Loucy (cell line): ENCODE results near the gene TMIGD1.

Source experiments
- H2AFZ ChIP-seq: fragments of 200-600 bp; sonication (generic); 2 replicates; pipeline ENCODE4 v1.6.0; 2016; ENCODE audit warnings: antibody characterized with exemption, mild to moderate bottlenecking, low read length, moderate library complexity
- H3F3A ChIP-seq: fragments of 200-600 bp; 2 replicates; pipeline ENCODE4 v1.6.0; 2016; ENCODE audit warnings: antibody characterized with exemption, low read depth, mild to moderate bottlenecking
- H3K27me3 ChIP-seq: fragments of 200-600 bp; sonication (generic); 2 replicates; pipeline ENCODE4 v1.6.1; 2014; ENCODE audit warnings: low read length, mild to moderate bottlenecking; ENCODE audit not compliant: insufficient read depth, poor library complexity, severe bottlenecking
- H3K36me3 ChIP-seq: fragments of 200-600 bp; sonication (generic); 2 replicates; pipeline ENCODE4 v1.6.1; 2016; ENCODE audit warnings: low read length; ENCODE audit not compliant: insufficient read depth
- H3K4me1 ChIP-seq: fragments of 200-600 bp; sonication (generic); 2 replicates; pipeline ENCODE4 v1.5.1; 2014; ENCODE audit warnings: low read length, mild to moderate bottlenecking; ENCODE audit not compliant: insufficient read depth, poor library complexity, severe bottlenecking
- H3K4me2 ChIP-seq: fragments of 200-600 bp; sonication (generic); 2 replicates; pipeline ENCODE4 v1.6.0; 2014; ENCODE audit warnings: antibody characterized with exemption, low read length, low read depth, mild to moderate bottlenecking; ENCODE audit not compliant: poor library complexity, severe bottlenecking
- H3K4me3 ChIP-seq: fragments of 200-600 bp; sonication (generic); 2 replicates; pipeline ENCODE4 v1.5.1; 2014; ENCODE audit warnings: low read length, mild to moderate bottlenecking, mixed read lengths; ENCODE audit not compliant: poor library complexity, severe bottlenecking
- H3K79me2 ChIP-seq: fragments of 200-600 bp; sonication (generic); 2 replicates; pipeline ENCODE4 v1.6.1; 2014; ENCODE audit warnings: low read length; ENCODE audit not compliant: insufficient read depth
- H3K9ac ChIP-seq: fragments of 200-600 bp; sonication (generic); 2 replicates; pipeline ENCODE4 v1.6.0; 2014; ENCODE audit warnings: mild to moderate bottlenecking, low read depth, low read length, moderate library complexity; ENCODE audit not compliant: poor library complexity, severe bottlenecking
- H3K9me2 ChIP-seq: fragments of 200-600 bp; sonication (generic); replicated peaks from 2 replicates; pipeline ENCODE4 v1.6.1; 2016; ENCODE audit warnings: low read depth, low read length, mixed read lengths
- H3K9me3 ChIP-seq: fragments of 200-600 bp; sonication (generic); 2 replicates; pipeline ENCODE4 v1.6.1; 2014; ENCODE audit warnings: mild to moderate bottlenecking, antibody characterized with exemption, low read length, low read depth; ENCODE audit not compliant: insufficient read depth
- H4K20me1 ChIP-seq: fragments of 200-600 bp; sonication (generic); 2 replicates; pipeline ENCODE4 v1.6.0; 2014; ENCODE audit warnings: antibody characterized with exemption, low read length, mild to moderate bottlenecking; ENCODE audit not compliant: insufficient read depth, poor library complexity, severe bottlenecking
- CTCF ChIP-seq: fragments of 200-600 bp; sonication (generic); conservative IDR thresholded peaks from 2 replicates; pipeline ENCODE4 v1.5.1; 2014; ENCODE audit warnings: mild to moderate bottlenecking, antibody characterized with exemption, low read length
- EZH2phosphoT487 ChIP-seq: fragments of 200-600 bp; IDR thresholded peaks from 2 replicates; pipeline ENCODE4 v1.6.1; 2018; ENCODE audit warnings: antibody characterized with exemption, mild to moderate bottlenecking, moderate library complexity, borderline replicate concordance

Gene TMIGD1

DNA sequence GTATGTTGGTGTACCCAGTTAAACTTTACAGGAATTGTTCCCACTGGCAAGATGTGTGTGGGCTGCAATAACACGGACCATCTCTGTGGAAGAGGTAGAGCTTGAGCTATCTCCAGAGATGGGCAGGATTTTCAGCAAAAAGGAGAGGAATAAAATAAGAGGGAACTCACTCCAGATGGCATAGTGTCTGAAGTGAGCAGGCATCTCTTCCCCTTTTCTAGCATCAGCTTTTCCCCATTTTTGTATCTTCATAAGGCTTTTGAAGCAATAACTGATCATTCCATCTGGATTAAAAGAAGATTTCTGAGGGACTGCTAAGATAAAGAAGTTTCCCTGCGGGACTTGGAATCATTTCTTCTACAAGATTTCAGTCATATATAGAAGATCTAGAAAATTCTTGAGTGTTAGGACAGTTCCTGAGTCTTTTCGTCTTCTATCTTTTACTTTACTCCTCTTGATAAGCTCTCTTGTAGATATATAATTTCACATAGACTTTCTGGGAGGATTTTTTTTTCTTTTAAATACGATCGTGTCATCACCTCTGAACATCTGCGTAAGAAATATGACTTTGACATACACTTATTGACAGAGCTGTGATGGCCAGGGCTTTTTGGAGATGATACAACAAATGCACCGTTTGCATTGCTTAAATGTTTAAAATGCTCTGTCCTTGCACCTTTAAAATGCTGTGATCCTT is 46.9 kb upstream of the TMIGD1 start:
- H2AFZ ChIP-seq = no peak overlapping the region
- peaks cover 52% of the 10 kb centered on the region for H3K4me1 ChIP-seq
- H4K20me1 ChIP-seq = peaks cover 25% of the 10 kb centered on the region
- H3K9me3 ChIP-seq = no peaks in the 10 kb centered on the region
- peak overlapping the region; percentile 74 for H3K4me3 ChIP-seq
- H3K4me2 ChIP-seq = peak overlapping the region; percentile 68
- H3K79me2 ChIP-seq = peaks cover 37% of the 10 kb centered on the region
- peaks cover 3% of the 10 kb centered on the region; the same call in 1 of the 2 replicates for H3K36me3 ChIP-seq
- TF ChIP-seq EZH2phosphoT487 (no peak), CTCF (no peak)
- H3K9me2 ChIP-seq = no peaks in the 10 kb centered on the region
- peak overlapping the region; percentile 75 for H3K9ac ChIP-seq
- H3K27me3 ChIP-seq = no peaks in the 10 kb centered on the region
- H3F3A ChIP-seq = peaks cover 2% of the 10 kb centered on the region; the same call in 1 of the 2 replicates

DNA sequence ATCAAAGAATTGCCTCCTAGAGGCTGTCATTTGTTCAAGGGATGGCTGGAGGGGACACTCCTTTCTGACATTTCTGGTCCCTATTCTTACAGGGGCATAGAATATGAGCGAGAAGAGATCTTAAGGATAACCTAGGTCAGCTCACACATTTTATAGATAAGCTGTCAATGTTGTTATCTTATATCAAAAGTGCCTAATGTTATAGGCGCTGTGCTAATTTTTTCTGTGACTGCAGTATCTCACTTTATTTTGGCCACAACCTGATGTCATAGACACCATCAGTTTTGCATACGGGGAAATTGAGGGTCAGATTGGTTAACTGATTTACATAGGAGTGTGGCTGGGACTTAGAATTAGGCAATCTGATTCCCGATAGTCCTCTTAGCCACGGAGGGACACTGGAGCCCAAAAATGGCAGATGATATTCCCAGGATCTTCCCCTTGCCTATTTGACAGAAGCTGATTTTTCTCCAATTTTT is 46.1 kb upstream of the TMIGD1 start:
- H3K79me2 ChIP-seq = peaks cover 37% of the 10 kb centered on the region
- no peaks in the 10 kb centered on the region for H3K36me3 ChIP-seq
- no peak for TF ChIP-seq CTCF
- TF ChIP-seq EZH2phosphoT487 = no peak
- peaks cover 25% of the 10 kb centered on the region for H4K20me1 ChIP-seq
- peak overlapping the region; percentile 74 for H3K4me3 ChIP-seq
- H3K9me2 ChIP-seq = no peaks in the 10 kb centered on the region
- H3K9ac ChIP-seq = peak overlapping the region; percentile 75
- H3K4me1 ChIP-seq = peaks cover 52% of the 10 kb centered on the region
- H3K27me3 ChIP-seq = no peaks in the 10 kb centered on the region
- peak overlapping the region; percentile 68 for H3K4me2 ChIP-seq
- no peaks in the 10 kb centered on the region for H3K9me3 ChIP-seq
- peak overlapping the region; percentile 97; the same call in 1 of the 2 replicates for H2AFZ ChIP-seq
- H3F3A ChIP-seq = peaks cover 2% of the 10 kb centered on the region; the same call in 1 of the 2 replicates

DNA sequence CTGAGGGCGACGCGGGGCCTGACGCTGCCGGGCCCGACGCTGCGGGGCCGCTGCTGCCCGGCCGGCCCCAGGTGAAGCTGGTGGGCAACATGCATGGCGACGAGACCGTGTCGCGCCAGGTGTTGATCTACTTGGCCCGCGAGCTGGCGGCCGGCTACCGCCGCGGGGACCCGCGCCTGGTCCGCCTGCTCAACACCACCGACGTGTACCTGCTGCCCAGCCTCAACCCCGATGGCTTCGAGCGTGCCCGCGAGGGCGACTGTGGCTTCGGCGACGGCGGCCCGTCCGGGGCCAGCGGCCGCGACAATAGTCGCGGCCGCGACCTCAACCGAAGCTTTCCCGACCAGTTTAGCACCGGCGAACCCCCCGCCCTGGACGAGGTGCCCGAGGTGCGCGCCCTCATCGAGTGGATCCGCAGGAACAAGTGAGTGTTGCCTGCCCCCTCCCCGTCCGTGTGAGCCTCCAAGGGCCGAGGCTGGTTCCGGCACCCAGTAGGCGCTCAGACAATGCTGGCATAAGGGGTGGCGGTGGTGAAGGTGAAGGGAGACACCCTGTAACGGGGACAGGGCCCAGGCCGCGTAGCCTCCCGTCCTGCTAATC is 45.5 kb upstream of the TMIGD1 start:
- H2AFZ ChIP-seq = peak overlapping the region; percentile 97
- TF ChIP-seq EZH2phosphoT487 = no peak
- no peak for TF ChIP-seq CTCF
- H3K9me2 ChIP-seq = no peaks in the 10 kb centered on the region
- peak overlapping the region; percentile 75 for H3K9ac ChIP-seq
- H3K36me3 ChIP-seq = no peaks in the 10 kb centered on the region
- peak overlapping the region; percentile 74 for H3K4me3 ChIP-seq
- H3K79me2 ChIP-seq = peaks cover 33% of the 10 kb centered on the region
- peak overlapping the region; percentile 68 for H3K4me2 ChIP-seq
- H4K20me1 ChIP-seq = peaks cover 25% of the 10 kb centered on the region
- H3F3A ChIP-seq = peaks cover 2% of the 10 kb centered on the region; the same call in 1 of the 2 replicates
- H3K27me3 ChIP-seq = no peaks in the 10 kb centered on the region
- no peaks in the 10 kb centered on the region for H3K9me3 ChIP-seq
- peaks cover 48% of the 10 kb centered on the region for H3K4me1 ChIP-seq
